ENCODE results near the gene POLR2L.
A peak's percentile ranks its signal among the peaks of the same experiment; 100 is the strongest.

POLR2L gene

GRCh38 chr11:800473-800872 lies 41.9 kb downstream of the POLR2L start:
- no peak for TF ChIP-seq POLR2AphosphoS5 (IDR thresholded peaks at IDR 0.05; ENCODE audit: low read depth, low read length)
- TF ChIP-seq SPI1 (IDR thresholded peaks at IDR 0.05; ENCODE audit: low read depth, low read length), result no peak
- TF ChIP-seq POLR2A (IDR thresholded peaks at IDR 0.05; ENCODE audit: low read depth, low read length), result no peak
- no peak for TF ChIP-seq PAX5 (IDR thresholded peaks at IDR 0.05; ENCODE audit: insufficient read depth, low read length, severe bottlenecking)
- no peak for TF ChIP-seq POU2F2 (IDR thresholded peaks at IDR 0.05; ENCODE audit: low read depth, low read length)
- no peak for TF ChIP-seq TAF1 (IDR thresholded peaks at IDR 0.05; ENCODE audit: low read depth, low read length)
- DNase-seq (ENCODE audit: insufficient read length, low spot score) (no peak), FAIRE-seq (no peak)

GRCh38 chr11:799641-800316 lies 42.5 kb downstream of the POLR2L start:
- FAIRE-seq (no peak), DNase-seq (ENCODE audit: insufficient read length, low spot score) (no peak)
- TF ChIP-seq POLR2AphosphoS5 (IDR thresholded peaks at IDR 0.05; ENCODE audit: low read depth, low read length) (no peak), TAF1 (IDR thresholded peaks at IDR 0.05; ENCODE audit: low read depth, low read length) (no peak), POU2F2 (IDR thresholded peaks at IDR 0.05; ENCODE audit: low read depth, low read length) (no peak), SPI1 (IDR thresholded peaks at IDR 0.05; ENCODE audit: low read depth, low read length) (no peak), PAX5 (IDR thresholded peaks at IDR 0.05; ENCODE audit: insufficient read depth, low read length, severe bottlenecking) (no peak), POLR2A (IDR thresholded peaks at IDR 0.05; ENCODE audit: low read depth, low read length) (no peak)

GRCh38 chr11:798093-798713 lies 44.1 kb downstream of the POLR2L start, which contains the start of gene SLC25A22:
Gene SLC25A22, minus strand, starts transcription at chr11:798281. Its CDS starts 3,275 bp downstream, at chr11:795006.
- TF ChIP-seq POLR2A (IDR thresholded peaks at IDR 0.05; ENCODE audit: low read depth, low read length) (no peak; the same call in 1 of the 2 replicates), PAX5 (IDR thresholded peaks at IDR 0.05; ENCODE audit: insufficient read depth, low read length, severe bottlenecking) (no peak), POLR2AphosphoS5 (IDR thresholded peaks at IDR 0.05; ENCODE audit: low read depth, low read length) (no peak), POU2F2 (IDR thresholded peaks at IDR 0.05; ENCODE audit: low read depth, low read length) (no peak), TAF1 (IDR thresholded peaks at IDR 0.05; ENCODE audit: low read depth, low read length) (no peak), SPI1 (IDR thresholded peaks at IDR 0.05; ENCODE audit: low read depth, low read length) (no peak)
- FAIRE-seq, result peak; percentile 99
- peak; percentile 99 for DNase-seq (ENCODE audit: insufficient read length, low spot score)

DNA sequence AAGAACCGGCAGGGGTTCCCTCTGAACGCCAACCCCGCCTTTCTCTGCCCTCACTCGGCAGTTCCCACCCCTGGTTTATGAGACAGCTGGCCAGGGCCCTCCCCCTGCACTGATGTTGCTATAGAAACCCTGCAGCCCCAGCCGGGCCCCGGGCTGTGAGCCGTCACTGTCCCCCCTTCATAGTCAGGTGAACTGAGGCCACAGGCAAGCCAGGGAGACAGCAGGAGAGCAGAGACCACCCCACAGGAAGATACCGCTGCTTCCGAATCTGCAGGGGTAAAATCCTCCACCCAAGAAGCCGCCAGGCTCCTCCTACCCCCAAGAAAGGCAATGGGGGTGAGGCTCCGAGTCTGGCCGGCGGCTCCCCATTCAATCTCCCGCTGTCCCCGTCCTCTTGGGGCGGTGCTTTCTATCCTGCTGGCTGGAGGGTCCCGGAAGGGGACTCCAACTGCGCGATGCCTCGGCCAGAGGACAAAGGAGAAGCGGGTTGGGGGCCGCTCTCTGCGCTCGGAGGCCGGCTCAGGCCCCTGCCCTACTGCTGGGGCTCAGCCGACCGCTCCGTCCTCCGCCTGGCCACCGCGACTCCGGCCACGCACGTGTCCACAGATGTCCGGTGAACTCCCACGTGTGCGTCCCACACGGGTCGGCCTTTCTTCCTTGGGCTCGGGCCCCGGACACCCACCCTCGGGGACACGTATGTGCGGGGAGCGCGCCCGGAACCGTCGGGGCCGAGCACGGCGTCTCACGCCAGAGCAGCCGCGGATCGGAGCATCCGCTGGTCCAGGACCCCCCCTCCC lies 44.8 kb downstream of the POLR2L start:
- DNase-seq (ENCODE audit: insufficient read length, low spot score), result peak; percentile 87
- FAIRE-seq, result peak; percentile 91

GRCh38 chr11:796565-797295 lies 45.6 kb downstream of the POLR2L start:
- TF ChIP-seq SPI1 (IDR thresholded peaks at IDR 0.05; ENCODE audit: low read depth, low read length) (no peak), POLR2AphosphoS5 (IDR thresholded peaks at IDR 0.05; ENCODE audit: low read depth, low read length) (no peak), POU2F2 (IDR thresholded peaks at IDR 0.05; ENCODE audit: low read depth, low read length) (no peak), TAF1 (IDR thresholded peaks at IDR 0.05; ENCODE audit: low read depth, low read length) (no peak), PAX5 (IDR thresholded peaks at IDR 0.05; ENCODE audit: insufficient read depth, low read length, severe bottlenecking) (no peak), POLR2A (IDR thresholded peaks at IDR 0.05; ENCODE audit: low read depth, low read length) (no peak; the same call in 1 of the 2 replicates)
- DNase-seq (ENCODE audit: insufficient read length, low spot score) (no peak), FAIRE-seq (no peak)

More for the DNA sequence above, 44.8 kb downstream of the POLR2L start:
- TF ChIP-seq SPI1 (IDR thresholded peaks at IDR 0.05; ENCODE audit: low read depth, low read length) (peak; percentile 31; the same call in 1 of the 2 replicates), PAX5 (IDR thresholded peaks at IDR 0.05; ENCODE audit: insufficient read depth, low read length, severe bottlenecking) (no peak), TAF1 (IDR thresholded peaks at IDR 0.05; ENCODE audit: low read depth, low read length) (0 out of 2 replicates have a peak, but pooled peaks have one; percentile 3)

- TF ChIP-seq SPI1 (IDR thresholded peaks at IDR 0.05; ENCODE audit: low read depth, low read length) (no peak), POLR2A (IDR thresholded peaks at IDR 0.05; ENCODE audit: low read depth, low read length) (peak; percentile 61), POU2F2 (IDR thresholded peaks at IDR 0.05; ENCODE audit: low read depth, low read length) (no peak), TAF1 (IDR thresholded peaks at IDR 0.05; ENCODE audit: low read depth, low read length) (no peak), POLR2AphosphoS5 (IDR thresholded peaks at IDR 0.05; ENCODE audit: low read depth, low read length) (peak; percentile 63)
- peak; percentile 99 for DNase-seq (ENCODE audit: insufficient read length, low spot score)
- peak; percentile 90 for FAIRE-seq
Observed at GRCh38 chr11:795634-796564, 46.4 kb downstream of the POLR2L start.

DNA sequence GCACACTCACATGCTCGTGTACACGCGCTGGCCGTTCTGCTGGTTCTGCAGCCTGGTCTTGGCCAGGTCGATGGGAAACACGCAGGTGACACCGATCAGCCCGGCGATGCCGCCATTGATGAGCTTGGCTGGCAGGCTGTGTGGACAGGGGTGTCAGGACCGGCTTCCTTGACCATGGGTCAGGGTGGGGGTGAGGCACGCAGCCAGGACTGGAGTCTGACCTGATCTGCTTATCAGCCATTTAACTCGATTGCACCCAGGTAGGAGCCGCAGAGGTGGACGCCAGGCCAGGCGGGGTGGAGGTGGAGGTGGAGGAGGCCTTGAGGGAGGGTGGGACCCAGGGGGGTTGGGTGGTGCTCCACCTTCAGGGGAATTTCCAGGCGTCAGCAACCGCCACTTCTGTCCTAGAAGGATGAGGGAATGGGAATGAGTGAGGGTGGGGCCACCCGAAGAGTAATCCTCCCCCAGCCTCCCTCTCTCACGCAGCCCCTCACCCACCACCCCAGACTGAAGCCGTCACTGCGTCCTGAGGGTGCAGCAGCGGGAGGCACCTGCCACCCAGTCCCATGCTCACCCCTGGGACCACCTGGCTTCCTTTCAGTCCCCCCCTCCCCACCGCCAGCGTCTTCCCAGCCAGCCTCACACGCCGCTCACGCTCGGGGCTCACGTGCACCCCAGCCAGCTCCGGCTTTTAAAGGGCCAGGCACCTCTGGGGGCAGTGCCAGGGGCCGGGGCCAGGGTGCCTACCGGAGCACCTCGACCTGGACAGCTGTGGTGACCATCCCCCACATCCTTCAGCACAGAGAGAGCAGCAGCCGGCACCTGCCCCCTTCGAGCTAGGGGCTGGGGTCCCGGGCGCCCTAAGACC lies 47.3 kb downstream of the POLR2L start:
- FAIRE-seq, result no peak
- TF ChIP-seq POU2F2 (IDR thresholded peaks at IDR 0.05; ENCODE audit: low read depth, low read length), result no peak
- TF ChIP-seq POLR2A (IDR thresholded peaks at IDR 0.05; ENCODE audit: low read depth, low read length), result no peak
- no peak for TF ChIP-seq POLR2AphosphoS5 (IDR thresholded peaks at IDR 0.05; ENCODE audit: low read depth, low read length)
- TF ChIP-seq PAX5 (IDR thresholded peaks at IDR 0.05; ENCODE audit: insufficient read depth, low read length, severe bottlenecking), result no peak
- TF ChIP-seq TAF1 (IDR thresholded peaks at IDR 0.05; ENCODE audit: low read depth, low read length), result no peak
- no peak for TF ChIP-seq SPI1 (IDR thresholded peaks at IDR 0.05; ENCODE audit: low read depth, low read length)
- no peak for DNase-seq (ENCODE audit: insufficient read length, low spot score)
